Muscle layer of colon (tissue), 2 donors: Measurements from ENCODE around the gene EDN2.

ENCODE experiments used
- H3K27ac ChIP-seq: one replicate; pipeline ENCODE4 v1.7.0; 2013; ENCODE audit warnings: low read depth, mild to moderate bottlenecking, low read length, moderate library complexity
- H3K27me3 ChIP-seq, 2 donors: one replicate each; pipeline ENCODE4 v1.7.0; 2013; ENCODE audit warnings: low read length in 2 of 2, mild to moderate bottlenecking in 2 of 2; ENCODE audit not compliant: insufficient read depth in 2 of 2, control insufficient read depth in 1 of 2
- H3K36me3 ChIP-seq: one replicate; pipeline ENCODE4 v1.7.0; 2013; ENCODE audit warnings: mild to moderate bottlenecking, low read length; ENCODE audit not compliant: insufficient read depth
- H3K4me1 ChIP-seq: one replicate; pipeline ENCODE4 v1.7.0; 2013; ENCODE audit warnings: mild to moderate bottlenecking, low read length; ENCODE audit not compliant: insufficient read depth
- H3K4me3 ChIP-seq, 2 donors: one replicate each; pipeline ENCODE4 v1.7.0; 2013; ENCODE audit warnings: low read length in 2 of 2, low read depth in 1 of 2, mild to moderate bottlenecking in 1 of 2, moderate library complexity in 1 of 2
- H3K9ac ChIP-seq: one replicate; pipeline ENCODE4 v1.7.0; 2013; ENCODE audit warnings: low read length
- H3K9me3 ChIP-seq: one replicate; pipeline ENCODE4 v1.7.0; 2013; ENCODE audit warnings: mild to moderate bottlenecking, low read length
- donor health status: abdominal sarcoma.
- donor health status: Adenocarcinoma of cecum.

EDN2 gene

DNA sequence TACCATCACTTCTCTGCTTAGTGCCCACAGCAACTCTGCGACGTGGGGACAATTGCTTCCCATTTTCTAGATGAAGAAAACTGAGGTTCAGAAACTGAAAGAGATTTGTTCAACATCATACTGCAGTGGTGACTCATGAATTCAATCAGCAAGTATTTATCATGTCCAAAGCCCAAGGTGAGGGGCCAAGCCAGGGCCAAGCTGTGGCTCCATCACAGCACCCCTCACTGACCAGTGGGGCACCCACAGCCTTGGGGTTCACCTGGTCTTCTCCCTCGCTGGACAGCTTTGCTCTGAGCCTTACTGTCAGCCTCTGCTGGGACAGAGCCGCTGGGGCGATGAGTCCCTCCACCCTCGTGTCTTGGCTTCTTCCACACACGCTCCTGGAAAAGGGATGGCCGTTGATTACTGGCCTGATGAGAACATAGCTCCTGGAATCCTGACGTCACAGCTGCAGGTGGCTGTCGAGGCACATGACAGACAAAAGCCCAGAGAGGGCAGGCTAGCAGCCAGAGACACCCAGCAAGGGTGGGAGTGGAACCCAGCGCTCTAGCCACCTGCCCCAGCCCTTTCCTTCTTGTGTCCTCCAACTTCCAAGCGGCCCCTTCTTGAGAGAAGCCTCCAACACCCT lies 6.2 kb downstream of the EDN2 start:
- no peaks in the 10 kb centered on the region for H3K9me3 ChIP-seq
- no peaks in the 10 kb centered on the region for H3K27me3 ChIP-seq
- H3K4me3 ChIP-seq: no peak overlapping the region
- no peak overlapping the region for H3K9ac ChIP-seq
- no peaks in the 10 kb centered on the region for H3K36me3 ChIP-seq
- H3K27ac ChIP-seq: no peak overlapping the region
- H3K4me1 ChIP-seq: peaks cover 57% of the 10 kb centered on the region

GRCh38 chr1:41476807-41477361 lies 7.6 kb downstream of the EDN2 start:
- H3K9me3 ChIP-seq: no peaks in the 10 kb centered on the region
- peaks cover 44% of the 10 kb centered on the region for H3K4me1 ChIP-seq
- H3K36me3 ChIP-seq: no peaks in the 10 kb centered on the region
- no peaks in the 10 kb centered on the region for H3K27me3 ChIP-seq
- no peak overlapping the region for H3K27ac ChIP-seq
- H3K9ac ChIP-seq: no peak overlapping the region
- no peak overlapping the region for H3K4me3 ChIP-seq

GRCh38 chr1:41475859-41476567 lies 8.5 kb downstream of the EDN2 start:
- Histone ChIP-seq H3K27me3 (no peaks in the 10 kb centered on the region), H3K36me3 (no peaks in the 10 kb centered on the region), H3K27ac (peak overlapping the region; percentile 40), H3K4me1 (peaks cover 44% of the 10 kb centered on the region), H3K9ac (no peak overlapping the region), H3K4me3 (no peak overlapping the region), H3K9me3 (no peaks in the 10 kb centered on the region)

DNA sequence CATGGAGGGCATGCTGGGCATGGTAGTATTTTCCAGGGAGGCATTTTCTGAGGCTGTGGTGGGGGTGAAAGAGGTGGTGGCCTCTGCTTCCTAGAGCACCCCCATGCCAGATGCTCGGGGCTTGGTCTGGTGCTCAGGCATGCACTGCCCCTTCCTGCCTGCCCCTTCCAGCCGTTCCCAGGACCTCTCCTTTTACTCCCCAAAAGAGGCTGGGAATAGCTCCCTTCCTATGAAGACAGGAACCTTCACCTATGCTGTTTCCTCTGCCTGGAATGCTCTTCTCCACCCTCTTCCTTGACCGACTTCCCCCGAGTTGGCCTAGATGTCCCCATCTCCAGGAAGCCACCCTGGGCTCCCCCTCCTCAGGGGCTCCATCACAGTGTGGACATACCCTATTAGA lies 9.1 kb downstream of the EDN2 start:
- H3K9me3 ChIP-seq: no peaks in the 10 kb centered on the region
- H3K27ac ChIP-seq: peak overlapping the region; percentile 95
- H3K9ac ChIP-seq: no peak overlapping the region
- no peak overlapping the region for H3K4me3 ChIP-seq
- H3K27me3 ChIP-seq: no peaks in the 10 kb centered on the region
- H3K36me3 ChIP-seq: no peaks in the 10 kb centered on the region
- H3K4me1 ChIP-seq: peaks cover 44% of the 10 kb centered on the region

DNA sequence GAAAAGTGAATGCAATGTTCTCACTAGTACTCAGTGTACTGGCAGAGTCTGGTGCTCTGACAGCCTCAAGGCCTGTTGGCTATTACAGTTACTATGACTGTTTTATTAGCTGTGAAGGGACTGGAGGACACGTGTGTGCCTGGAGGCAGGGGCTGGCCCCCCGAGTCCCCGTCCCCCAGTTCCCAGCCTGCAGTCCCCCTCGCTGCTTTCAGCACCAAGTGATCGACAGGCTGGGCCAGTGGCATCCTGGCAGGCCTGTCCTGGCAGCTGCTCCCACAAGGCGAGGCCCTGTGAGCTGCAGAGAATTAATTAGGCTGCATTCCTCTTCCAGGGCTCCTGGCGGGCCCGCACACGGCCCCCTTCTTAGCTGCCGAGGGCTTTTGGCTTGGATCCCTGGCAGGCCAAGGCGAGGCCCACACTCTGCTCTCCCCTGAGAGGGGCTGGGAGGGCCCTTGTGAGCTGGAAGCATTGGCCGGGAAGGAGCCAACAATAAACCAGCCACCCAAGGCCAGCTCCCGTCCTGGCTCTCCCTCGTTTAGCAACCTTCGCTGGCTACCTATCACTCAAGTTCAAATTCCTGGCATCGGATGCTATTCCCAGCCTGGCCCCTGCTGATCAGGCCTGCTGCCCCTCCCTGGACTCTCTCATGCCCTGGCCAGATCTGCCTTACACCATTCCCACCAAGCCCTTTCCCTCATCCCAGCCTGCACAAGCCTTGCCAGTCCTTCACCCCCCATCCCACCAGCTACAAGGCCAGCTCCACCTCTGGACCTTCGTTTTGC lies 9.8 kb downstream of the EDN2 start:
- Histone ChIP-seq H3K4me1 (peaks cover 44% of the 10 kb centered on the region), H3K4me3 (no peak overlapping the region), H3K9me3 (no peaks in the 10 kb centered on the region), H3K27ac (peak overlapping the region; percentile 95), H3K27me3 (no peaks in the 10 kb centered on the region), H3K9ac (peak overlapping the region; percentile 28), H3K36me3 (no peaks in the 10 kb centered on the region)

GRCh38 chr1:41473738-41474362 lies 10.6 kb downstream of the EDN2 start:
- no peaks in the 10 kb centered on the region for H3K9me3 ChIP-seq
- H3K4me3 ChIP-seq: no peak overlapping the region
- H3K27ac ChIP-seq: peak overlapping the region; percentile 95
- no peaks in the 10 kb centered on the region for H3K36me3 ChIP-seq
- no peaks in the 10 kb centered on the region for H3K27me3 ChIP-seq
- H3K9ac ChIP-seq: peak overlapping the region; percentile 28
- H3K4me1 ChIP-seq: peaks cover 37% of the 10 kb centered on the region

DNA sequence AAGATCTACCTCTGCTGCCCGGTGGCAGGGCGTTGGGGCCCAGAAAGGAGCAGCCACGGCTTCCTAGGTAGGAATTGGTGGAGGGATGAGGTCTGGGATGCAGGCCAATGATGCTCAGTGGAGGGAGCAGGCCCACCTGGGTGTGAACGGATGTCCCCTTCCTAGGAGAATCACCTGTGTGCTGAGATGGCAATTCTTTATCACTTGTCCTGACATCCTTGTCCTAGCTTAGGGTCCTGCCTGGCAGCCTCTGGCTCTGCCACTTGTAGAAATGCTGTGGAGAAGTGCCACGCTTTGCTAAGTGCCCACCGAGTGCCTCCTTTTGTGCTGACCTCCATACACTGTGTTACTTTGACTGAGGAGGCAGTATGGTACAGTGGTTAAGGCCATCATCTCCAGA lies 12.8 kb downstream of the EDN2 start:
- peaks cover 29% of the 10 kb centered on the region for H3K4me1 ChIP-seq
- H3K27ac ChIP-seq: no peak overlapping the region

GRCh38 chr1:41469706-41470105 lies 14.8 kb downstream of the EDN2 start:
- no peak overlapping the region for H3K9ac ChIP-seq
- no peaks in the 10 kb centered on the region for H3K9me3 ChIP-seq
- H3K27me3 ChIP-seq: no peaks in the 10 kb centered on the region
- H3K4me1 ChIP-seq: peaks cover 15% of the 10 kb centered on the region
- H3K27ac ChIP-seq: no peak overlapping the region
- no peaks in the 10 kb centered on the region for H3K36me3 ChIP-seq
- no peak overlapping the region for H3K4me3 ChIP-seq

More for the DNA sequence above, 12.8 kb downstream of the EDN2 start:
- Histone ChIP-seq H3K27me3 (no peaks in the 10 kb centered on the region), H3K9ac (no peak overlapping the region), H3K36me3 (no peaks in the 10 kb centered on the region), H3K4me3 (no peak overlapping the region), H3K9me3 (no peaks in the 10 kb centered on the region)

DNA sequence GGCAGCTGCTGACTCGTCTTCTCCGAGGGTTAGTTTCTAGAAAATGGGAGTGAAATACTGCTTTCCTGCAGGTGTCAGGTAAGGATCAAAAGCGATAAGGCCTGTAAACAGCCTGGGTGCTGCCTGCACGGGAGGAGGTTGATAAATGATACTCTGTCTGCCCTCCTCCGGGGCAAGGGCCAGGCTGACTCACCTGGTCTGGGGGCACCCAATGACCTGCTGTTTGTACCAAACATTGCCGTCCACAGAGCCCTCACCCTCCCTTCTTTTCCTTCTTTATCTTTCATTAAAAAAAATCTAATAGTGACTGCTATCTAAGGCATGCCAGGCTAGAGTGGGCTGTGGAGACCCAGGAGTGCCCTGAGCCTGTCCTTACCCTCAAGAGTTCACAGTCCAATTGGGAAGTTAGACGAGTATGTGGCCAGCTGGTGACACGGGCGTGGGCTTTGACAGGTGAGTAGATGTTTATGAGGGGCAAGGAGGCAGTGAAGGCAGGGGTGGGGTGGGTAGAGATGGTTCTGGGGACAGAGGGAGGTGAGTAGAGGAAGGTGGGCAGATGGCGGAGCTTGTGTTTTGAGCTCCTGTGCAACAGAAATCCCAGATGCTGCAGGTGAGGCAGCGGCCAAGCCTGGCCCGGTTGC lies 16.2 kb downstream of the EDN2 start:
- H3K36me3 ChIP-seq: no peaks in the 10 kb centered on the region
- peaks cover under 1% of the 10 kb centered on the region for H3K4me1 ChIP-seq
- no peaks in the 10 kb centered on the region for H3K27me3 ChIP-seq
- H3K9me3 ChIP-seq: no peaks in the 10 kb centered on the region
- no peak overlapping the region for H3K9ac ChIP-seq
- no peak overlapping the region for H3K27ac ChIP-seq
- H3K4me3 ChIP-seq: no peak overlapping the region

GRCh38 chr1:41467673-41468072 lies 16.8 kb downstream of the EDN2 start:
- H3K4me3 ChIP-seq: no peak overlapping the region
- H3K36me3 ChIP-seq: no peaks in the 10 kb centered on the region
- no peaks in the 10 kb centered on the region for H3K27me3 ChIP-seq
- no peak overlapping the region for H3K9ac ChIP-seq
- no peaks in the 10 kb centered on the region for H3K4me1 ChIP-seq
- no peaks in the 10 kb centered on the region for H3K9me3 ChIP-seq
- no peak overlapping the region for H3K27ac ChIP-seq

GRCh38 chr1:41466146-41466545 lies 18.3 kb downstream of the EDN2 start:
- no peaks in the 10 kb centered on the region for H3K9me3 ChIP-seq
- H3K27ac ChIP-seq: no peak overlapping the region
- H3K4me3 ChIP-seq: no peak overlapping the region
- H3K27me3 ChIP-seq: no peaks in the 10 kb centered on the region
- no peaks in the 10 kb centered on the region for H3K36me3 ChIP-seq
- peaks cover 8% of the 10 kb centered on the region for H3K4me1 ChIP-seq
- no peak overlapping the region for H3K9ac ChIP-seq
